Esophagus (tissue), 2 donors: ENCODE results near the gene MXD3. TPM values are rescaled to one million over a fixed set of nuclear protein-coding genes. Genes with fewer than 3 reads are reported as not detected.
A peak's percentile ranks its signal among the peaks of the same experiment; 100 is the strongest.

ENCODE experiments used
- H3K27ac ChIP-seq, 2 donors: one replicate each; pipeline ENCODE4 v1.5.1; 2013; ENCODE audit warnings: low read depth in 2 of 2, mild to moderate bottlenecking in 2 of 2, inconsistent platforms in 1 of 2, low read length in 1 of 2, moderate library complexity in 1 of 2
- H3K27me3 ChIP-seq, 2 donors: one replicate each; pipeline ENCODE4 v1.6.1; 2013; ENCODE audit warnings: low read length in 2 of 2, control low read depth in 1 of 2, mild to moderate bottlenecking in 1 of 2; ENCODE audit not compliant: insufficient read depth in 2 of 2, control insufficient read depth in 1 of 2
- H3K36me3 ChIP-seq, 2 donors: one replicate each; pipeline ENCODE4 v1.6.1; 2013; ENCODE audit warnings: low read length in 1 of 2; ENCODE audit not compliant: control insufficient read depth in 2 of 2, insufficient read depth in 2 of 2
- H3K4me1 ChIP-seq, 2 donors: one replicate each; pipeline ENCODE4 v1.6.1; 2013; ENCODE audit warnings: low read length in 1 of 2; ENCODE audit not compliant: control insufficient read depth in 2 of 2, insufficient read depth in 2 of 2
- H3K4me3 ChIP-seq, 2 donors: one replicate each; pipeline ENCODE4 v1.5.1; 2013; ENCODE audit warnings: low read length in 2 of 2, mild to moderate bottlenecking in 2 of 2, low read depth in 1 of 2, moderate library complexity in 1 of 2
- H3K9me3 ChIP-seq, 2 donors: one replicate each; pipeline ENCODE4 v1.6.1; 2013; ENCODE audit warnings: mild to moderate bottlenecking in 2 of 2, low read depth in 1 of 2, low read length in 1 of 2, moderate library complexity in 1 of 2; ENCODE audit not compliant: control insufficient read depth in 2 of 2, insufficient read depth in 1 of 2
- WGBS, 2 donors: extraction: QIAGEN DNeasy Blood & Tissue Kit; methylation state at CpG; one replicate each; pipeline ENCODE4 v1.1.7; 2013; 5-methylcytosine and 5-hydroxymethylcytosine counted together
- polyA plus RNA-seq, 2 donors: library from polyadenylated mRNA; stranded (reverse); fragments of 200-250 nt; gene quantifications; one replicate each; pipeline ENCODE4 v1.2.3, GENCODE V29; 2013
- donor health status: healthy with polysubstance abuse.
- donor health status: Bipolar disorder and iron deficiency.

The MXD3 gene
- polyA plus RNA-seq, 2 donors = 14.4 to 32.3 TPM

DNA sequence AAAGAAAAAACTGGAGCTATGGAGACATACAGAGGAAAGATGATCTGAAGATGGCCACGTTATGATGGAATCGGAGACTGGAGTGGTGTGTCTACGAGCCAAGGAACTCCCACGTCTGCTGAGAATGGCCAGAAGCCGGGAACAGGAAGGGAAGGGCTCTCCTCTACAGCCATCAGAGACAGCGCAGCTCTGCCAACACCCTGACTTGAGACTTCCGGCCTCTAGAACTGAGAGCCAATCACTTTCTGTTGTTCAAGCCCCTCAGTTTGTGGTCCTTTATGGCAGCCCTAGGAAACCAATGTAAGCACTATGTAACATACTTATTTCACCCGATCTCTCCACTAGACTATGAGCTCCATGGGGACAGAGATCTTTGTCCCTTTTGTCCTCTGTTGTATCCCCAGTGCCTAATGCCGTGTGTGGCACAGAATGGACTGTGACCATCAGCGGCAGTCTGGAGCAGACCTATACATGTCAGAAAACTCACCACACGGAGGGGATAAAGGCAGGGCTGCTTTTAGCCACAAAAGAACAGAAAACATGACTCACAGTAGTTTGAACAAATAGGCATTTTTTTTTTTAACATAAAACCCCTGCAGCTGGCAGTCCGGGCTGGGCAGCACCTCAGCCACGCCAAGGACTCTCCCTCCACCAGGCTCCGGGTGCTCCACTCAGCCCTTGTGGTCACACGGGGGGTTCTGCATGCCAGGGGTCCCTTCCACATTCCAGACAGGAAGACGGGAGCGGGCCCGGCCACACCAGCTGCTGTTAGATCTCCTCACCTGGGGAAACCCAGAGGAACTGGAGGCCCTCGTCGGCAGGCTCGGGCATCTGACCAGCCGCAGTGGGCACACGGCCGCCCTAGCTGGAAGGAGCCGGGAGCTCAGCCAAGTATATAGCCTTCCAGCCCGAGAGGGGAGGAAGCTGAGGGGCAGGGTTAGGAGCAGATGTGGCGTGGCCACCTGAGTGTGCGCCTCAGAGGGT, 16.1 kb upstream of the MXD3 start:
- H3K36me3 ChIP-seq = peaks cover 6 to 30% of the 10 kb centered on the region in 2 donors
- H3K4me3 ChIP-seq = no peak overlapping the region
- no peaks in the 10 kb centered on the region for H3K27me3 ChIP-seq
- H3K9me3 ChIP-seq = no peaks in the 10 kb centered on the region
- 72% methylated on average over 28 of the region's 28 CpGs for WGBS, 2 donors
- H3K4me1 ChIP-seq = no peaks in the 10 kb centered on the region
- H3K27ac ChIP-seq = peak overlapping the region in 1 of 2 donors; percentile 11

DNA sequence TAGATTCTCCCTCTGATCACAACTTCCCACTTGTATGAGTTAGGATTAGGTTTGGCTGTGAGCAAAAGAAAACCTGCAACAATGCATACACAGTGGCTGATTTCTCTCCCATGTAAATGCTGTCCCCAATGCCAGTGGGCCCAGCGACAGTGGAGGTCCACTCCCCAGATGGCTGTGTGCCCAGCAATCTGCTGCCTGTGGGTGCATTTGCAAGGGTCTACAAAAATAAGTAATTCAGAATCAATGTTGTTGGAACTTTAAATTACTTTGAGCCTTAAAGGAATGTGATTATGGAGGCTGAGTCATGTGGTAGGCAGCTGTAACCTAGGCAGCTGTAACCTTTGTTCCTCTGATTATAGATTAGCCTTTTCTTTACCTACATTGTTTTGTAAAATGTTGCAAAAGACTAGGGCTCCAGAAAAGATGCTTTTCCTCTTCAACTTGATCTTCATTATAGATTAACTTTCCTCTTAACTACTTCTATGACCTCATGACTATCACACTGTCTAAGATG, 14.2 kb upstream of the MXD3 start:
- H3K36me3 ChIP-seq = peaks cover 3 to 14% of the 10 kb centered on the region in 2 donors
- no peaks in the 10 kb centered on the region for H3K9me3 ChIP-seq
- H3K4me1 ChIP-seq = no peaks in the 10 kb centered on the region
- 61 to 78% methylated on average over 1 of the region's 1 CpG for WGBS, 2 donors
- no peaks in the 10 kb centered on the region for H3K27me3 ChIP-seq
- no peak overlapping the region for H3K4me3 ChIP-seq
- H3K27ac ChIP-seq = no peak overlapping the region

DNA sequence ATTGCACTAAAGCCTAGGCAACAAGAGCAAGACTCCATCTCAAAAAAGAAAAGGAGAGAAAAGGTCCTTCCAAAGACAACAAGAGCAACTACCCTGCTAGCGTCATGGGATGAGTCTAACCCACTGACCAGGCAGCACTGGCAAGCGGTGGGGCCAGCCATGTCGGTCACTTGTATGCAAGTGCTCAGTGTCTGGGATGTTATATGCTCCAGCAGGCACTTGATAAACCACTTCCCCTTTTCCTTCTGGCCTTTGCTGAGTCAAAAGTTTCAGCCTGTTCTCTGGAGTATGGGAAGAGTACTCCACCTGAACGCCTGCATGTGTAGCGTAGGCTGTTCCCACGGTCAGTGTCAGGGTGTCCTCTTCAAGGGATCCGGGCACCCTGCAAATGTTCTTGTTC, 9.2 kb upstream of the MXD3 start:
- Histone ChIP-seq H3K27me3 (no peaks in the 10 kb centered on the region), H3K9me3 (no peaks in the 10 kb centered on the region), H3K4me3 (no peak overlapping the region), H3K36me3 (peaks cover 0 to 14% of the 10 kb centered on the region in 2 donors), H3K4me1 (no peaks in the 10 kb centered on the region), H3K27ac (no peak overlapping the region)
- WGBS, 2 donors = 90% methylated on average over 7 of the region's 7 CpGs

DNA sequence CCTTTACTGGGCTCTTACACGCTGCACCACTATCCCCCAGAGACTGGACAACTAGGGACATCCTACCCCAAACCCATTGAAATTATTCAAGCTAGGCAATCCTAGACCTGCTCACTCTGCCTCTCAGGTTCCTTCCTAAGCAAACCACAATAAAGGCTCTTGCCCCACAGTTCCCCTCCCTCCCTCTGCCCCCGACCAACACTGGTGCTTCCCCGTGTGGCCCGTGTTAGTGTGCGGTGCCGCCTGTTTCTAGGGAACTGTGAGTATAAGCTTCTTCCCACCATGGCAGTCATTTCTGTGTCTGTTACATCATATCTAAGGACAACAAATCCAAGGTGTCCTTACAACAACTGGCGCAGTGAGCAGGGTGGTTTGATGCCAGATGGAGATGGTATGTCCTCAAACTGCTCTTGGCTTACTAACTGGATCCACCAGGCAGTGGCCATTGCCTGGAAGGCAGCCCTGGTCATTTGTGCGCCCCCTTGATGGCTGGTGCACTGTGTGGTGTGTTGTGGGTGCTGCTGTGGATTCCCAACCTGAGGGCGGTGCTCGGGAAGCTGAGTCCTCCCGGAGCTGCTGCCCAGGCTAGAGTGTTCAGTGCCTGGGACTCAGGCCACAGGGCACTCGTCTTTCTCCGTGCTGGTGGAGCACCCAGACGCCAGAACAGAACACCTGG, 8.4 kb upstream of the MXD3 start:
- WGBS, 2 donors = 90 to 92% methylated on average over 14 of the region's 14 CpGs
- H3K36me3 ChIP-seq = peaks cover 0 to 16% of the 10 kb centered on the region in 2 donors
- H3K4me3 ChIP-seq = no peak overlapping the region
- H3K27ac ChIP-seq = no peak overlapping the region
- H3K4me1 ChIP-seq = no peaks in the 10 kb centered on the region
- peaks cover 0 to 2% of the 10 kb centered on the region in 2 donors for H3K9me3 ChIP-seq
- no peaks in the 10 kb centered on the region for H3K27me3 ChIP-seq

DNA sequence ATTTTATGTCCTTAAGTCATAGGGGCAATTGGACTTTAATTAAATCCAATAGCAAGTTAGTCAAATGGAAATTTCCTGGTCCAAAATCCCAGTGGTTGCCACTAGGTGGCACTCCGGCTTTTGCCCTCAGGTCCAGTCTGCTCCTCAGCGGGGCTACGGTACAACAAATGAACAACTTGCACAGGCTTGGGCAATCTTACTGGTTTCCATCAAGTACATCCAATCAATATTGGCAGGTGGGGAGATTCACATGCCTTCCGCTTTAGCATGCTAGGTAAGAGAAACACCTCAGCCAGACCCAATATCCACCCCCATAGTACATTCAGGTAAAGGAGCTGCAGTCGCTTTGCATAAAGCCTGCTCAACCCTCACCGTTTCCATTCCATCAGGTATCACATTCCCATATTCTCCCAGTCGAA, 6.3 kb upstream of the MXD3 start:
- Histone ChIP-seq H3K4me3 (no peak overlapping the region), H3K27ac (peak overlapping the region in 1 of 2 donors; percentile 3), H3K36me3 (peaks cover 0 to 14% of the 10 kb centered on the region in 2 donors), H3K27me3 (no peaks in the 10 kb centered on the region), H3K4me1 (peaks cover 0 to under 1% of the 10 kb centered on the region in 2 donors), H3K9me3 (peaks cover 0 to 3% of the 10 kb centered on the region in 2 donors)
- 26 to 27% methylated on average over 7 of the region's 7 CpGs for WGBS, 2 donors

DNA sequence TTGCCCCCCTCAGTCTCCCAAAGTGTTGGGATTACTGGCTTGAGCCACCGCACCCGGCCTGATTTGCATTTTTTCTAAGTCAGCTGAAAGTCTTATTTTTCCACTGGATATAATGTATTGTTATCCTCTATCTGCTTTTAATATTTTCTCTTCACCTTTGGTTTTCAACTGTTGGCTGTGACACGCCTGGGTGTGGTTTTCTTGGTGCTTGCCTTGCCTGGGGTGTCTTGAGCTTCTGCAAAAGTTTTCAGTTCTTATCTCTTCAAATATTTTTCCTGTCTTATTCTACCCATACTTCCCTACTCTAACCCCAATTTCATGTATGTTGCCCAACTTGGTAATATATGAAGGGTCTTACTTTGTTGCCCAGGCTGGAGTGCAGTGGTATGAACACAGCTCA, 4.3 kb upstream of the MXD3 start:
- Histone ChIP-seq H3K4me3 (no peak overlapping the region), H3K27ac (no peak overlapping the region)
- 95 to 98% methylated on average over 3 of the region's 3 CpGs for WGBS, 2 donors

DNA sequence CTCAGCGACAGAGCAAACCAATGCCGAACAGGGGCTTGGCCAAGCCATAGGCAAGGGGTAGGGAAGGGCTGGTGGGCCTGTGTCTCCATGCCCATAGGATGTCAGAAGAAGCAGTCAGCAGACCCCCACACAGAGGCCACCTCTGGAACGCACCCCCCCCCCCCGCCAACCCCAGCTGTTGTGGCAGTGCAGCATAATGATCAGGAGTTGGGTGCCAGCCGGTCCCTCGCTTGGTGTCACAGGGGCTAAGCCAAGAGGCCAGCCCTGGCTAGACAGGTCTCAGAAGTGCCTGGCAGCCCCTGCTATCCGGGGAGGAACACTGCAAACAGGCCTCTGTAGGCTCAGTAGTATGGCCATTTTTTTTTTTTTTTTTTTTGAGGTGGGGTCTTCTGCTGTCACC, 3.7 kb upstream of the MXD3 start:
- H3K9me3 ChIP-seq = peaks cover 0 to 3% of the 10 kb centered on the region in 2 donors
- H3K36me3 ChIP-seq = peaks cover 0 to 9% of the 10 kb centered on the region in 2 donors
- H3K4me1 ChIP-seq = peaks cover 14 to 15% of the 10 kb centered on the region in 2 donors
- H3K27me3 ChIP-seq = no peaks in the 10 kb centered on the region
- H3K27ac ChIP-seq = no peak overlapping the region
- no peak overlapping the region for H3K4me3 ChIP-seq
- WGBS, 2 donors = 94 to 95% methylated on average over 6 to 7 of the region's 7 CpGs

More for the DNA sequence above, 4.3 kb upstream of the MXD3 start:
- H3K4me1 ChIP-seq = peaks cover 11 to 12% of the 10 kb centered on the region in 2 donors
- no peaks in the 10 kb centered on the region for H3K27me3 ChIP-seq
- peaks cover 0 to 3% of the 10 kb centered on the region in 2 donors for H3K9me3 ChIP-seq
- peaks cover 0 to 13% of the 10 kb centered on the region in 2 donors for H3K36me3 ChIP-seq

DNA sequence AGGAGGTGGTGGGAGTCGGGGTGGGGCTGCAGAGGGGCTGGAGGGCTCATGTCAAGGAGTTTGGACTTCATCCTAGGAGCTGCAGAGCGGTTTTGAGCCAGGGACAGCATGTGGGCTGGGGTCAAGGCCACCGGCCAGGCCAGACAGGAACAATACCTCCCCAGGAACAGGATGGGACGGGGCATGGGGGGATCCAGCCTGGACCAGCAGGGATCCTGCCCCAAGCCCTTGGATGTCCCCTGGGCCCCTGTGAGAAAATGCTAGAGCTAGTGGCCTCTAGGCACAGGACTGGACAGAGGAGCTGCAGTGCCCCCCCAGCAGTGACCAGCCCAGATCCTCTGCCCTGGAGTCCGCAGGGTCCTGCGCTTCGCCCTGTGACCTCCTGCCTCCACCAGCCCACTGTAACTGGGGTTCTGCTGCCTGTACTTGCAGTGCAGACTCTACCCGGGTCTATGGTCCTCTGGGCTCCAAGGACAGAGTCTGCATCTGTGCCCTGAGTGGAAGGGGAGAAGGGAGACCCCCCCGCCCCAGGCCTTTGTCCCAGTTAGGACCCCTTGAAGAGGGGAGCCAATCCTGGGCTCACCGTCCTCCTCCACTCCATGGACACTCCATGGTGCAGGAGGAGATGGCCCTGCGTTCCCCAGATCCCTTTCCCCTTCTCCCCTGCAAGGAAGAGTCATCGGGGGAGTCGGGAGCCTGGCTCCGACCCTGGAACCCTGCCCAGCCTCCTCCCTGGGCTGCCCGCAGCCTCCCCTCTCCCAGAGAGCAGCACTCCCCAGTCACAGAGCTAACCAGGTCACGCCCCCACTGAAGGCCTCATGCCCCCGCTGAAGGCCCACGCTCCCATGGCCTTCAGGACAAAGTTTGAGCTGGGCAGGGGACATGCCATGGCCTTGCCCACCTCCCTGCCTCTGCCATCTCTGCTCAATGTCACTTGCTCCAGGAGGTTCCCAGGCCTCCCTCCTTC, 3.0 kb upstream of the MXD3 start:
- H3K9me3 ChIP-seq = peaks cover 0 to 3% of the 10 kb centered on the region in 2 donors
- H3K4me3 ChIP-seq = no peak overlapping the region
- H3K27me3 ChIP-seq = no peaks in the 10 kb centered on the region
- no peak overlapping the region for H3K27ac ChIP-seq
- peaks cover 0 to 4% of the 10 kb centered on the region in 2 donors for H3K36me3 ChIP-seq
- peaks cover 14 to 15% of the 10 kb centered on the region in 2 donors for H3K4me1 ChIP-seq
- WGBS, 2 donors = 87 to 88% methylated on average over 17 to 18 of the region's 18 CpGs
